ENCODE results near the gene ME2. TPM values are rescaled to one million over a fixed set of nuclear protein-coding genes. Genes with fewer than 3 reads are reported as not detected.

ME2 gene
- total RNA-seq, 1 experiment from 2014 or later: 49.4 TPM

- H2BK120ac ChIP-seq (ENCODE audit: low read depth, low read length, poor library complexity, severe bottlenecking): no peak overlapping the region
- no peaks in the 10 kb centered on the region for H3K79me2 ChIP-seq (ENCODE audit: insufficient read depth, low read length)
- no peaks in the 10 kb centered on the region for H3K9me3 ChIP-seq (ENCODE audit: control insufficient read depth, low read depth, low read length)
- no CpG with 5 or more reads among the region's 4 CpGs for WGBS (ENCODE audit: extremely low coverage, insufficient read length, low lambda C conversion rate)
- no peaks in the 10 kb centered on the region for H3K27me3 ChIP-seq (ENCODE audit: insufficient read depth, low read length)
- no peak overlapping the region for H4K91ac ChIP-seq (ENCODE audit: insufficient read length, low read depth, low read length)
- H2BK20ac ChIP-seq (ENCODE audit: low read depth, low read length, poor library complexity, severe bottlenecking): no peak overlapping the region
- Mint-ChIP-seq H3K27me3 (ENCODE audit: low read depth) (no peaks in the 10 kb centered on the region; the same call in 1 of the 2 replicates), H3K9me3 (peaks cover 0 to 3% of the 10 kb centered on the region in 2 experiments; a peak in 1 of 5 replicates), H3K27ac (peak overlapping the region in 1 of 3 experiments; percentile 5; a peak in 1 of 7 replicates), H3K4me3 (no peak overlapping the region), H3K36me3 (ENCODE audit: insufficient read depth in 1 of 3, low read depth in 3 of 3) (no peaks in the 10 kb centered on the region), H3K4me1 (peaks cover 8 to 10% of the 10 kb centered on the region in 2 experiments)
- no peak overlapping the region for H3K9ac ChIP-seq (ENCODE audit: extremely low read depth, insufficient read length, low read length)
- H3K14ac ChIP-seq (ENCODE audit: insufficient read depth, low read length): no peak overlapping the region
- peak; percentile 33 for DNase-seq
- H2BK15ac ChIP-seq (ENCODE audit: low read depth, low read length): no peak overlapping the region
- no peak overlapping the region for H3K4ac ChIP-seq (ENCODE audit: low read depth, low read length)
- no peak overlapping the region for H4K8ac ChIP-seq (replicated peaks; ENCODE audit: insufficient read length, low read depth, low read length)
- no peaks in the 10 kb centered on the region for H3K79me1 ChIP-seq (ENCODE audit: insufficient read depth, low read depth, low read length, poor library complexity, severe bottlenecking)
- H3K27ac ChIP-seq (ENCODE audit: insufficient read length, low read depth, low read length): no peak overlapping the region
- H2BK12ac ChIP-seq (ENCODE audit: insufficient read length, low read depth, low read length): no peak overlapping the region
- H3K18ac ChIP-seq (ENCODE audit: insufficient read length, low read depth, low read length): no peak overlapping the region
- H3K23ac ChIP-seq (ENCODE audit: insufficient read length, low read depth, low read length): no peak overlapping the region
- H3T11ph ChIP-seq (ENCODE audit: low read length): no peak overlapping the region
- no peak overlapping the region for H2AFZ ChIP-seq (ENCODE audit: low read length)
- TF ChIP-seq CTCF (conservative IDR thresholded peaks at IDR 0.05): no peak
- no peak overlapping the region for H2AK5ac ChIP-seq (ENCODE audit: insufficient read length, low read length)
- no peaks in the 10 kb centered on the region for H4K20me1 ChIP-seq (ENCODE audit: control insufficient read depth, insufficient read depth, insufficient read length)
- no peak overlapping the region for H2BK5ac ChIP-seq (ENCODE audit: insufficient read length, low read length)
- no peak overlapping the region for H3K56ac ChIP-seq (ENCODE audit: insufficient read length, low read depth, low read length)
- H3K4me2 ChIP-seq (ENCODE audit: insufficient read depth, insufficient read length, low read length): no peak overlapping the region
- no peaks in the 10 kb centered on the region for H3K23me2 ChIP-seq (ENCODE audit: insufficient read length, low read depth, low read length, poor library complexity, severe bottlenecking)
- H4K5ac ChIP-seq (ENCODE audit: insufficient read length, low read depth, low read length): no peak overlapping the region
- H3K4me1 ChIP-seq (ENCODE audit: insufficient read depth, low read length): no peaks in the 10 kb centered on the region; the same call in 1 of the 2 replicates
Measured at GRCh38 chr18:50955253-50955652, 76.3 kb downstream of the ME2 start.

Data from H9 (cell line).